Thyroid gland (tissue), 4 donors: ENCODE measurements around the gene KLF11.

Experiments
- CTCF ChIP-seq, 6 experiments: fragments of 200-600 bp in 3 of 6; fragments of 450-650 bp in 3 of 6; sonication (generic) in 3 of 6; IDR thresholded peaks; one replicate each; pipeline ENCODE4 v1.5.1; 2016 to 2019; ENCODE audit warnings: antibody characterized with exemption in 6 of 6, mild to moderate bottlenecking in 2 of 6, inconsistent platforms in 1 of 6, moderate library complexity in 1 of 6
- POLR2A ChIP-seq, 2 donors: fragments of 450-650 bp; IDR thresholded peaks; one replicate each; pipeline ENCODE4 v1.6.1; 2017; ENCODE audit warnings: antibody characterized with exemption in 2 of 2, mild to moderate bottlenecking in 2 of 2, moderate library complexity in 1 of 2

GRCh38 chr2:10014418-10015190, 28.7 kb upstream of the KLF11 start:
- TF ChIP-seq CTCF (IDR thresholded peaks at IDR 0.05) (no peak), POLR2A (IDR thresholded peaks at IDR 0.05) (no peak)
